Glomerular endothelial cell (primary cell): ENCODE results near the gene SETDB1. TPM values are rescaled to one million over a fixed set of nuclear protein-coding genes. Genes with fewer than 3 reads are reported as not detected.
"Not testable (repeated sequence)": the region's sequence is repeated elsewhere in the genome, so short reads cannot be mapped to it uniquely, and the experiment has no call there.

Experiments
- DNase-seq: peaks from one replicate; pipeline ENCODE4 v3.0.0-alpha.2; 2011; ENCODE audit warnings: low read depth, low spot score; ENCODE audit errors: extremely low read depth
- total RNA-seq: library from RNA; depleted of rRNA; stranded (reverse); fragments of >200 nt; gene quantifications from 2 replicates; pipeline ENCODE4 v1.2.3, GENCODE V29; 2015

The SETDB1 gene
- total RNA-seq, 1 donor from 2014 or later = 29.5 TPM

GRCh38 chr1:150928286-150928685, 2.1 kb downstream of the SETDB1 start:
- DNase-seq = no peak

GRCh38 chr1:150928775-150929174, 2.6 kb downstream of the SETDB1 start:
- DNase-seq = not testable (repeated sequence)

GRCh38 chr1:150931773-150932172, 5.6 kb downstream of the SETDB1 start:
- no peak for DNase-seq

- DNase-seq = no peak
Observed at GRCh38 chr1:150944856-150945255, 18.7 kb downstream of the SETDB1 start.

- DNase-seq = no peak
Observed at GRCh38 chr1:150954708-150955107, 28.5 kb downstream of the SETDB1 start.

- DNase-seq = no peak
Observed at GRCh38 chr1:150955280-150955679, 29.1 kb downstream of the SETDB1 start.

GRCh38 chr1:150957666-150958065, 31.5 kb downstream of the SETDB1 start:
- DNase-seq = no peak

DNA sequence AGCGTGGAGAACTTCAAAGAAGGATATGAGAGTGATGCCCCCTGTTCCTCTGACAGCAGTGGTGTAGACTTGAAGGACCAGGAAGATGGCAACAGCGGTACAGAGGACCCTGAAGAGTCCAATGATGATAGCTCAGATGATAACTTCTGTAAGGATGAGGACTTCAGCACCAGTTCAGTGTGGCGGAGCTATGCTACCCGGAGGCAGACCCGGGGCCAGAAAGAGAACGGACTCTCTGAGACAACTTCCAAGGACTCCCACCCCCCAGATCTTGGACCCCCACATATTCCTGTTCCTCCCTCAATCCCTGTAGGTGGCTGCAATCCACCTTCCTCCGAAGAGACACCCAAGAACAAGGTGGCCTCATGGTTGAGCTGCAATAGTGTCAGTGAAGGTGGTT, 34.5 kb downstream of the SETDB1 start:
- DNase-seq = no peak

DNA sequence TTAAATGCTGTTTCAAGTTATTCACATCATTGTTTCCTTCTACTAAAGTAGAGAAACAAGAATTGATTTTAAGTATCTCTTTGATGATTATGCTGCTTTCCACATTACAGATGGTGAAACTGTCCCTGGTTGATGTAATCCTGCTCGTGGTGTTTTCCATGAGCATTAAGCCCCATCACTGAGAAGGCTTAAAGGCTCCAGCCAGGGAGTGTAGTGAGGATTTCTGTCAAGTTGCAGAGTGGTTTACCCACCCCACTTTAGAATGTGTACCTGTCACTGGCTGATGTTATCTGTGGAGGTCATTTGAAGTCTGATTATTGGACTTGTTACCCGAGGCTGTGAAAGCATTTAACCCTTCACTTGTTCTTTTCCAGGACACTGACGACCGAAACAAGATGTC, 35.6 kb downstream of the SETDB1 start:
- no peak for DNase-seq

- DNase-seq = no peak
Observed at GRCh38 chr1:150963321-150964163, 37.4 kb downstream of the SETDB1 start.

DNA sequence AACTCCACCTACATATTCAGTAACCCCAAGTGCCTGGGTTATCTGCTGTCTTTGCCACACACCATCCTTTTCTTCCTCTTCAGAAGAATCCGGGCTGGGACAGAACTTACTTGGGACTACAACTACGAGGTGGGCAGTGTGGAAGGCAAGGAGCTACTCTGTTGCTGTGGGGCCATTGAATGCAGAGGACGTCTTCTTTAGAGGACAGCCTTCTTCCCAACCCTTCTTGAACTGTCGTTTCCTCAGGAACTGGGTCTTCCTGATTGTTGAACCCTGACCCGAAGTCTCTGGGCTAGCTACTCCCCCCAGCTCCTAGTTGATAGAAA, 38.0 kb downstream of the SETDB1 start:
- DNase-seq = no peak

DNA sequence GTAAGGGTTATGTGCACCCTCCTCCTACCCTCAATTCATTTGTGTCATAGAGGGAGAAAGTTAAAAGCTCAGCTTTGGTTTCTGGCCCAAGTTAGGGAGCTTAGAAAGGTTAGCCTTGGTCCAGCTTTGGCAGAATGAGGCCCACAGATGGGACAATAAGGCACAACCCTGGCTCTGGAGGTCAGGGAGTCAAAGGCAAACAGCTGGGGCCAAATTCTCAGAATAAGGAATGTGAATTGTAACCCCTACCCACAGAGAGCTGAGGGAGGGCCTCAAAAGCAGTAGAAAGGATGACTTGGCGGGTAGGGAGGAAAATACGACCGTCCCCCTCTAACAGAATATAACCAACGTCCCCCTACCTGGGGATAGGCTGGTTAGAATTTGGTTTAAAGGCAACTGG, 39.4 kb downstream of the SETDB1 start:
- no peak for DNase-seq

DNA sequence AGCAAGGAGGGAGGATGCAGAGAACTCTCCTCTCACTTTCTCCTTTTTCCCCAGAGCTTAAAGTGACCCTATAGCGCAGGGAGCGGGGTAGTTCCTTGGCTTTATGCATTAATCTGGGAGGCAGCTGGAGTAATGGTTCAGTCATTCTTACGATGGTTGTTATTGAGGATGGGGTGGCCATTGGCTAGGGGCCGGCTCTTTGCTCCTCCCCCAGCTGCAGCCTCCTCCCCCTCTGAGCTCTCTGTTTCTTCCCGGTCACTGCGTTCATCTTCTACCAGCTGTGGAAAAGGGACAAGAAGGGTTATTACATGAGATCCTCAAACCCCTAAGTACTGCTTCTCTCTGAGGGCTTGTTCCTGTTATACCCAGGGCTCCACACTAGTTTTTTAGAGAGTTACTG, 39.8 kb downstream of the SETDB1 start:
- no peak for DNase-seq

GRCh38 chr1:150967936-150968335, 41.8 kb downstream of the SETDB1 start:
- DNase-seq = no peak

- no peak for DNase-seq
Observed at GRCh38 chr1:150968491-150968890, 42.3 kb downstream of the SETDB1 start.

DNA sequence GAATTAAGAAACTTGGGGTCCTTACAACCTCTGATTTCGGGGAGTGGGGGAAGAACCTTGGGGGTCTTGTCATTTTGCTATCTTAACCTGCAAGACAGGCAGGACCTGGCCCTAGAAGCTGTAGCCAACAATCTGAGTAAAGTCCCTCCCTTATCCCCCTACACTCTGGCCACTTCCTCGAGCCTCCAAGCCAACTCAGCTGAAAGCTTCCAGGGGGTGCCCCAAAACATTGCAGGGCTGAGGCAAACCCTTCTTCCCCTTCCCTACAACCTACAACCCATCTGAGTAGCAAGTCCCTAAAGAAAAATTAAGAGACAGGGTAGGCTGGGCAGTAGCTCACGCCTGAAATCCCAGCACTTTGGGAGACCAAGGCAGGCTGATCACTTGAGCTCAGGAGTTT, 43.5 kb downstream of the SETDB1 start:
- no peak for DNase-seq

DNA sequence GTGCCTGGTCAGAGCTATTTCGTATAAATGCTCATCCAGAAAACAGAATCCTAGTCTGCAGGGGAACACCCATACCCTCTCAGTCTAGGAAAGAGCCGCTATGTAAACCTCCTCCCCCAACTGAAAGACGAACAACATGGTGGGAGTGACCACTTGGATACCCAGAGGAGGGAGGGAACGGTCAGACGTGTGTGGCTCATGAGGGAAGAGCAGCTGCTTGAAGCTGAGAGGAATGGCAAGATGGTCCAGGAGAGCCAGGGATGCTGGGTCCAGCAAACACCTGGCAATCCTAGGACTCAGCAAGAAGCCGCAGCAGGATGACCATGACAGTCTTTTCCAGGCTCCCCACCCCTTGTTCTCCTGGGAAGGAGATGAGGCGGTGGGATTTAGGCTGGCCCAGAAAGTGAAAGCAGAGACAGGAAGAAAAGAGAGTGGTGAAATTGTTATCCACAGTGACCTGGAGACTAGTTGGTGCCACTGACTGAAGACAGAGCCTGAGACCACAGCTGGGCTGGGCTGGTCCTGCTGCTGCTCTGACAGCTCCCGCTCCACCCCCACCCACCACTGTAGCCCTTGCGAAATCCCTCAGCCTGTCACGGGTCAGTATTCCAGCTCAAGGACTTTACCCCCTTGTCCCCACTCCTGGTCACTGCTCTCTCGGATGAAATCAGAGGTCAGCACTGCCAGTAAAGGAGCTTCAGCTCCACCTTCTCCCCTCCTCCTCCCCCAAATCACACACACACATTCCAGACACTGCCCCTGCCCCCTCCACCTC, 44.8 kb downstream of the SETDB1 start:
- DNase-seq = no peak

DNA sequence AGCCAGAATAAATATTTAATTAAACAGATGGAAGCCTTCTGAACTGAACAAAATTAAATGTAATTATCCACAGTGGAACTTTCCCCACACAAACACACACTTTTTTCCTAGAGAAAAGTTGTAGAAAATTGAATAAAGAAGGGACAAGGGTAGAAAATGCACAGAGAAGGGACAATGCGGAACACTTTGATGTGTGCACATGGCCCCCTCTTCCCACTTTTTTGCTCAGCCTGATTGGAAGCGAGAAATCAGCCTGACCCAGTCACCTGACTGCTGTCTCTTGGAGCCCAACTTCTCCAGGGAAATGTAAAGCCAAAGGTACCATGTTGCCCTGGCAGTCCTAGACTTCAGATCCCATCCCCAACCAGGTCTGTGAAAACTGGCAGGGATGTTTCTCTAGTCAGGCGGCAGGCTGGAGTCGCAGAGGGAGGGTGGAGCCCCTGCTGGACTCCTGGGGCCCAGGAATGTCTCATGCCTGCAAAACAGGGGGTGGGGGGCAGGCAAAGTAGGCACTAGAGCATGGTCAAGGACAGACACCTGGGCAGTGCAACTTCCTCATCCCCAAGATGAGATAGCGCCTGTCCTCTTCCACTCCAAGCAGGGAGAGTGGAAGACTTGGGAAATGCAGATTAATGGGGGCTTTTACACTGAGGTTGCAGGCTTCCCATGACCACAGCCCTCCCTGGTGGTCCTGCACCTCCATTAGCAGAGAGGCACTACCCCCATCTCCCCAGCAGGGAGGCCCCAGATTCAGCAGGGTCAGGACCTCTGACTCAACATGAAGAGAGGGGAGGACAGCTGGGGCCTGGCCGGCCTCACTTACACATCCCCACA, 45.6 kb downstream of the SETDB1 start:
- DNase-seq = no peak

DNA sequence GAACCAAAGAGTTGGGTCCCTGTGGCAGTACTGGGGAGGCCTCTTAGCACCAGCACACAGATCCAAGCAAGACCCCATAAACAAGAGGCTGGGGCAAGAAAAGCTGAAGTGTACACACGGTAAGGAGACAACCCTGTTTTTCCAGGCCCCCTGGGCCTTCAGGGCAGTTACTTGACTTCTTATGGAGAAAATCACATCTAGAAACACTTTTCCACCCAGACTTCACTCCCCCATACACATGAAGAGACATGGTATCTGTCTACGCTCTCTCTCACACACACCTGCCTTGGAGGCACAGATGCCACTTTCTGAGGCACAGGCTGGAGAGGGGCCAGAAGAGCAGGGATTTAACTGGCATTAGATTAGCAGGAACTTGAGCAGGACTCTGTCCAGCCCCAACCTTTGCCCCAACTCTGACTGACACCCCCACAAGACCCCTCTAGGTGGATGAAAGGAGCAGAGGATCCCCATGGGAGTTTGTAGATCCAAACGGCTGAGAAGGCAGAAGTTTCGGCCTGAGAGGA, 46.3 kb downstream of the SETDB1 start:
- DNase-seq = no peak

- no peak for DNase-seq
Observed at GRCh38 chr1:150973258-150973835, 47.2 kb downstream of the SETDB1 start.
